H9 (cell line): ENCODE data around the gene ACSM3. TPM values are rescaled to one million over a fixed set of nuclear protein-coding genes. Genes with fewer than 3 reads are reported as not detected.

Source experiments
- DNase-seq: peaks from one replicate; pipeline ENCODE4 v3.0.0-alpha.2; 2017
- H2AFZ ChIP-seq: one replicate; pipeline ENCODE4 v1.6.1; 2013; ENCODE audit warnings: mild to moderate bottlenecking, low read length, control low read depth, moderate library complexity
- H2AK5ac ChIP-seq: 2 replicates; pipeline ENCODE4 v1.6.1; 2013; ENCODE audit warnings: low read length, control low read depth, mixed read lengths; ENCODE audit not compliant: insufficient read length
- H2BK120ac ChIP-seq: one replicate; pipeline ENCODE4 v1.6.1; 2013; ENCODE audit warnings: low read depth, mild to moderate bottlenecking, low read length, control low read depth, inconsistent platforms; ENCODE audit not compliant: poor library complexity, severe bottlenecking
- H2BK12ac ChIP-seq: 2 replicates; pipeline ENCODE4 v1.6.1; 2013; ENCODE audit warnings: low read length, control low read depth, mixed read lengths, low read depth; ENCODE audit not compliant: insufficient read length
- H2BK15ac ChIP-seq: 2 replicates; pipeline ENCODE4 v1.6.1; 2013; ENCODE audit warnings: low read depth, low read length, control low read depth
- H2BK20ac ChIP-seq: one replicate; pipeline ENCODE4 v1.6.1; 2013; ENCODE audit warnings: low read depth, mild to moderate bottlenecking, low read length, control low read depth, inconsistent platforms; ENCODE audit not compliant: poor library complexity, severe bottlenecking
- H2BK5ac ChIP-seq: 2 replicates; pipeline ENCODE4 v1.6.1; 2013; ENCODE audit warnings: low read length, control low read depth, mixed read lengths; ENCODE audit not compliant: insufficient read length
- H3K14ac ChIP-seq: 2 replicates; pipeline ENCODE4 v1.6.1; 2013; ENCODE audit warnings: low read length, control low read depth; ENCODE audit not compliant: insufficient read depth
- H3K18ac ChIP-seq: 2 replicates; pipeline ENCODE4 v1.6.1; 2013; ENCODE audit warnings: low read depth, mild to moderate bottlenecking, mixed read lengths, low read length, control low read depth; ENCODE audit not compliant: insufficient read length
- H3K23ac ChIP-seq: 2 replicates; pipeline ENCODE4 v1.6.1; 2013; ENCODE audit warnings: low read length, control low read depth, mixed read lengths, low read depth; ENCODE audit not compliant: insufficient read length
- H3K23me2 ChIP-seq: 2 replicates; pipeline ENCODE4 v1.6.1; 2013; ENCODE audit warnings: low read depth, mild to moderate bottlenecking, mixed read lengths, low read length, control low read depth; ENCODE audit not compliant: insufficient read length, poor library complexity, severe bottlenecking
- H3K27ac ChIP-seq: 2 replicates; pipeline ENCODE4 v1.5.1; 2013; ENCODE audit warnings: low read length, control low read depth, mixed read lengths, low read depth; ENCODE audit not compliant: insufficient read length
- H3K27me3 ChIP-seq: 2 replicates; pipeline ENCODE4 v1.6.1; 2013; ENCODE audit warnings: low read length, control low read depth, inconsistent platforms; ENCODE audit not compliant: insufficient read depth
- H3K4ac ChIP-seq: 2 replicates; pipeline ENCODE4 v1.6.1; 2013; ENCODE audit warnings: low read depth, mild to moderate bottlenecking, control low read depth, inconsistent platforms, low read length, moderate library complexity
- H3K4me1 ChIP-seq: 2 replicates; pipeline ENCODE4 v1.6.1; 2013; ENCODE audit warnings: low read length, control low read depth, inconsistent platforms; ENCODE audit not compliant: insufficient read depth
- H3K4me2 ChIP-seq: 2 replicates; pipeline ENCODE4 v1.6.1; 2013; ENCODE audit warnings: low read length, control low read depth, mixed read lengths; ENCODE audit not compliant: insufficient read length, insufficient read depth
- H3K56ac ChIP-seq: 2 replicates; pipeline ENCODE4 v1.6.1; 2013; ENCODE audit warnings: low read depth, mild to moderate bottlenecking, mixed read lengths, low read length, control low read depth; ENCODE audit not compliant: insufficient read length
- H3K79me1 ChIP-seq: 2 replicates; pipeline ENCODE4 v1.6.1; 2013; ENCODE audit warnings: low read depth, mild to moderate bottlenecking, moderate library complexity, low read length, control low read depth, inconsistent platforms; ENCODE audit not compliant: insufficient read depth, poor library complexity, severe bottlenecking
- H3K79me2 ChIP-seq: 2 replicates; pipeline ENCODE4 v1.6.1; 2013; ENCODE audit warnings: low read length, control low read depth, inconsistent platforms; ENCODE audit not compliant: insufficient read depth
- H3K9ac ChIP-seq: 2 replicates; pipeline ENCODE4 v1.6.1; 2013; ENCODE audit warnings: low read length, control low read depth, mixed read lengths; ENCODE audit not compliant: insufficient read length; ENCODE audit errors: extremely low read depth
- H3K9me3 ChIP-seq: one replicate; pipeline ENCODE4 v1.6.1; 2013; ENCODE audit warnings: low read depth, low read length, inconsistent platforms; ENCODE audit not compliant: control insufficient read depth
- H3T11ph ChIP-seq: one replicate; pipeline ENCODE4 v1.6.1; 2013; ENCODE audit warnings: mild to moderate bottlenecking, low read length, control low read depth, inconsistent platforms
- H4K20me1 ChIP-seq: one replicate; pipeline ENCODE4 v1.6.1; 2013; ENCODE audit not compliant: control insufficient read depth, insufficient read length, insufficient read depth
- H4K5ac ChIP-seq: 2 replicates; pipeline ENCODE4 v1.6.1; 2013; ENCODE audit warnings: low read depth, mild to moderate bottlenecking, mixed read lengths, low read length, control low read depth; ENCODE audit not compliant: insufficient read length
- H4K8ac ChIP-seq: replicated peaks from 2 replicates; pipeline ENCODE4 v1.6.1; 2013; ENCODE audit warnings: low read length, control low read depth, mixed read lengths, low read depth; ENCODE audit not compliant: insufficient read length
- H4K91ac ChIP-seq: 2 replicates; pipeline ENCODE4 v1.6.1; 2013; ENCODE audit warnings: low read depth, mild to moderate bottlenecking, moderate library complexity, mixed read lengths, low read length, control low read depth; ENCODE audit not compliant: insufficient read length
- H3K27ac Mint-ChIP-seq, 3 experiments: 2 replicates in 2 of 3; 3 replicates in 1 of 3; pipeline ENCODE4 v1.8.0; 2020 to 2021; ENCODE audit warnings: mixed read lengths in 3 of 3, mild to moderate bottlenecking in 1 of 3, moderate library complexity in 1 of 3
- H3K27me3 Mint-ChIP-seq: 2 replicates; pipeline ENCODE4 v1.8.0; 2021; ENCODE audit warnings: low read depth, mild to moderate bottlenecking, moderate library complexity, mixed read lengths
- H3K36me3 Mint-ChIP-seq, 3 experiments: 2 replicates in 2 of 3; 3 replicates in 1 of 3; pipeline ENCODE4 v1.8.0; 2020 to 2021; ENCODE audit warnings: low read depth in 3 of 3, mixed read lengths in 3 of 3; ENCODE audit not compliant: insufficient read depth in 1 of 3
- H3K4me1 Mint-ChIP-seq, 2 experiments: 2 replicates each; pipeline ENCODE4 v1.8.0; 2020; ENCODE audit warnings: mixed read lengths in 2 of 2
- H3K4me3 Mint-ChIP-seq, 2 experiments: 2 replicates in 1 of 2; 3 replicates in 1 of 2; pipeline ENCODE4 v1.8.0; 2020 to 2021; ENCODE audit warnings: mild to moderate bottlenecking in 2 of 2, mixed read lengths in 2 of 2, moderate library complexity in 1 of 2
- H3K9me3 Mint-ChIP-seq, 2 experiments: 2 replicates in 1 of 2; 3 replicates in 1 of 2; pipeline ENCODE4 v1.8.0; 2020; ENCODE audit warnings: mild to moderate bottlenecking in 2 of 2, mixed read lengths in 2 of 2, moderate library complexity in 1 of 2
- CTCF ChIP-seq: fragments of 200-600 bp; sonication (generic); conservative IDR thresholded peaks from 3 replicates; pipeline ENCODE4 v1.8.0; 2021; ENCODE audit warnings: antibody characterized with exemption, mild to moderate bottlenecking
- WGBS: extraction: QIAGEN DNeasy Blood & Tissue Kit; methylation state at CpG from one replicate; pipeline ENCODE4 v1.1.7; 2013; ENCODE audit warnings: missing lambda C conversion rate, low lambda C conversion rate, mixed read lengths; ENCODE audit not compliant: insufficient read length; ENCODE audit errors: extremely low coverage; 5-methylcytosine and 5-hydroxymethylcytosine counted together
- total RNA-seq: library from RNA; stranded (reverse); gene quantifications from 2 replicates; pipeline ENCODE4 v1.2.1, GENCODE V29; 2021

Gene ACSM3
- total RNA-seq, 1 experiment from 2014 or later, result 3.1 TPM

- Histone ChIP-seq H2BK12ac (no peak overlapping the region), H3K4me1 (no peaks in the 10 kb centered on the region), H4K5ac (no peak overlapping the region), H3K4ac (no peak overlapping the region), H3K18ac (no peak overlapping the region), H3K27ac (no peak overlapping the region), H3K23ac (no peak overlapping the region), H3K79me1 (no peaks in the 10 kb centered on the region), H2AK5ac (no peak overlapping the region), H4K8ac (no peak overlapping the region), H3K9me3 (no peaks in the 10 kb centered on the region), H3T11ph (no peak overlapping the region), H4K91ac (no peak overlapping the region), H2BK120ac (no peak overlapping the region), H3K14ac (no peak overlapping the region), H4K20me1 (no peaks in the 10 kb centered on the region), H2BK15ac (no peak overlapping the region), H3K79me2 (no peaks in the 10 kb centered on the region), H3K27me3 (no peaks in the 10 kb centered on the region), H3K9ac (no peak overlapping the region), H2BK5ac (no peak overlapping the region), H3K4me2 (no peak overlapping the region), H2AFZ (no peak overlapping the region), H3K23me2 (no peaks in the 10 kb centered on the region), H3K56ac (no peak overlapping the region), H2BK20ac (no peak overlapping the region)
- no peak for TF ChIP-seq CTCF
- WGBS, result no CpG with 5 or more reads among the region's 1 CpG
- Mint-ChIP-seq H3K4me3 (no peak overlapping the region), H3K27me3 (0 out of 2 replicates have a peak, but pooled peaks cover 3% of the 10 kb centered on the region), H3K36me3 (no peaks in the 10 kb centered on the region), H3K4me1 (peaks cover 8 to 10% of the 10 kb centered on the region in 2 experiments), H3K9me3 (no peaks in the 10 kb centered on the region), H3K27ac (no peak overlapping the region)
- DNase-seq, result no peak
Observed at GRCh38 chr16:20768818-20769217, 5.0 kb downstream of the ACSM3 start.
